WTC11 (cell line): ENCODE results near the gene UBR4. TPM values are rescaled to one million over a fixed set of nuclear protein-coding genes. Genes with fewer than 3 reads are reported as not detected.

Source experiments
- ATAC-seq: fragments of 200-7000 bp; cut with Tn5 transposase; 2 replicates; pipeline ENCODE4 v1.10.0; 2021; ENCODE audit warnings: mild to moderate bottlenecking, moderate library complexity
- CTCF ChIA-PET: fragments of 300-600 bp; sonication (Branson Sonifier 250); formaldehyde crosslinking; loops from one replicate; lab custom pipeline; 2021; ENCODE audit warnings: antibody characterized with exemption; lab: Charles Lee
- POLR2A ChIA-PET: fragments of 350-600 bp; sonication (Branson Sonifier 250); formaldehyde crosslinking; loops from one replicate; lab custom pipeline; 2021; ENCODE audit warnings: antibody characterized with exemption; lab: Charles Lee
- DNase-seq: peaks from one replicate; pipeline ENCODE4 v3.0.0; 2021; ENCODE audit warnings: low spot score
- H3K27ac Mint-ChIP-seq: 2 replicates; pipeline ENCODE4 v1.8.0; 2021; ENCODE audit warnings: mixed read lengths
- H3K27me3 Mint-ChIP-seq: 2 replicates; pipeline ENCODE4 v1.8.0; 2021; ENCODE audit warnings: low read depth, mild to moderate bottlenecking, moderate library complexity, mixed read lengths
- H3K36me3 Mint-ChIP-seq: 2 replicates; pipeline ENCODE4 v1.8.0; 2021; ENCODE audit warnings: mixed read lengths
- H3K4me1 Mint-ChIP-seq: 2 replicates; pipeline ENCODE4 v1.8.0; 2022; ENCODE audit warnings: mixed read lengths
- H3K4me3 Mint-ChIP-seq: 2 replicates; pipeline ENCODE4 v1.8.0; 2021; ENCODE audit warnings: mild to moderate bottlenecking, moderate library complexity, mixed read lengths
- H3K9me3 Mint-ChIP-seq: 2 replicates; pipeline ENCODE4 v1.8.0; 2021; ENCODE audit warnings: mixed read lengths
- CREM ChIP-seq: sonication (generic); formaldehyde crosslinking; IDR thresholded peaks from 2 replicates; pipeline ENCODE4 v1.8.1; 2022; ENCODE audit warnings: mild to moderate bottlenecking, missing genetic modification reagents, moderate library complexity
- ELF4 ChIP-seq: sonication (generic); formaldehyde crosslinking; IDR thresholded peaks from 2 replicates; pipeline ENCODE4 v1.8.1; 2022; ENCODE audit warnings: low read depth, mild to moderate bottlenecking, moderate library complexity, missing genetic modification reagents
- GRHL2 ChIP-seq: fragments of 250-450 bp; sonication (Bioruptor Pico); IDR thresholded peaks from 2 replicates; pipeline ENCODE4 v1.8.0; 2022; ENCODE audit warnings: mild to moderate bottlenecking, moderate library complexity; ENCODE audit not compliant: insufficient replicate concordance, severe bottlenecking
- GTF2I ChIP-seq: fragments of 250-450 bp; sonication (Bioruptor Pico); conservative IDR thresholded peaks from 2 replicates; pipeline ENCODE4 v1.4.0; 2021; ENCODE audit warnings: mild to moderate bottlenecking
- JAZF1 ChIP-seq: fragments of 250-450 bp; sonication (Bioruptor Pico); IDR thresholded peaks from 2 replicates; pipeline ENCODE4 v1.9.0; 2021; ENCODE audit warnings: moderate library complexity, mild to moderate bottlenecking, inconsistent platforms
- NFATC4 ChIP-seq: fragments of 250-450 bp; sonication (Bioruptor Pico); IDR thresholded peaks from 2 replicates; pipeline ENCODE4 v1.9.0; 2021; ENCODE audit warnings: mild to moderate bottlenecking
- NFE2L1 ChIP-seq: sonication (generic); formaldehyde crosslinking; IDR thresholded peaks from 2 replicates; pipeline ENCODE4 v1.8.1; 2023; ENCODE audit warnings: missing genetic modification reagents
- NFYB ChIP-seq: sonication (generic); formaldehyde crosslinking; conservative IDR thresholded peaks from 2 replicates; pipeline ENCODE4 v1.8.0; 2022; ENCODE audit warnings: low read depth, missing genetic modification reagents
- NR2C2 ChIP-seq: sonication (generic); formaldehyde crosslinking; IDR thresholded peaks from 2 replicates; pipeline ENCODE4 v1.8.0; 2022; ENCODE audit warnings: mild to moderate bottlenecking, missing genetic modification reagents
- TCF7 ChIP-seq: sonication (generic); formaldehyde crosslinking; IDR thresholded peaks from 2 replicates; pipeline ENCODE4 v1.8.0; 2022; ENCODE audit warnings: mild to moderate bottlenecking, low read depth, missing genetic modification reagents, moderate library complexity
- total RNA-seq: library from RNA; stranded (reverse); gene quantifications from 3 replicates; pipeline ENCODE4 v1.2.3, GENCODE V29; 2021
- TF ChIP-seq, protein P1 (sequence below): sonication (generic); formaldehyde crosslinking; IDR thresholded peaks from 2 replicates; pipeline ENCODE4 v1.8.1; 2023; ENCODE audit warnings: mild to moderate bottlenecking, missing genetic modification reagents, borderline replicate concordance
- TF ChIP-seq, protein P2 (sequence below): sonication (generic); formaldehyde crosslinking; IDR thresholded peaks from 2 replicates; pipeline ENCODE4 v1.8.1; 2022; ENCODE audit warnings: low read depth, missing genetic modification reagents, borderline replicate concordance
- TF ChIP-seq, protein P3 (sequence below): fragments of 250-450 bp; sonication (Bioruptor Pico); IDR thresholded peaks from 2 replicates; pipeline ENCODE4 v1.8.0; 2021; ENCODE audit warnings: mild to moderate bottlenecking
- TF ChIP-seq, protein P4 (sequence below): sonication (generic); formaldehyde crosslinking; conservative IDR thresholded peaks from 2 replicates; pipeline ENCODE4 v1.8.1; 2022; ENCODE audit warnings: mild to moderate bottlenecking, missing genetic modification reagents

UBR4 gene
- total RNA-seq, 1 experiment from 2014 or later, result 179 TPM

DNA sequence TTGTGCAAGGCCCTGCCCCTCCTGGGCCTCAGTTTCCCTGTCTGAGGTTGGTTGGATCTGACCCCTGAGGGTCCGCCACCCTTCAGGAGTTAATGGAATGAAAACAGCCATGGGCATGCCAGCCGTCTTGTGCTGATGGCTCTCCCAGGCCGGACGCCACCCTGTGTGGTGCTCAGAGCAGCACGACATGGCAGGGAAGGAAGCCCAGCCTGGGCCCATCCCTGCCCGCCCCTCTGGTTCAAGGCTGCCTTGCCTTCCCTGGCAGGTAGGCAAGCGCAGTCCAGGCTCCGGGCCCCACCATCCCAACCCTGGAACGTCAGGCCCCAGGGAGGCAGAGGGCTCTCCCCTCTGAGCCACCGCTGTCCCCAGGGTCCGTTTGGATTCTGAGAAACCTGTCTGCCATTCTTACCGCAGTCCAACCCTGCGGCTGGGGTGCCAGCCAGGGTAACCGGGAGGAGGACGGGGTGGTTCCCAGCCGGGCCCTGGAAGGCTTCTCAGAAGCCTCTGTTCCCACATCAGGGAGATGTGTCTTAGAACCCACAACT is 145.1 kb downstream of the UBR4 start:
- H3K4me1 Mint-ChIP-seq, result no peaks in the 10 kb centered on the region
- H3K27me3 Mint-ChIP-seq, result peaks cover 3% of the 10 kb centered on the region; the same call in 1 of the 2 replicates
- TF ChIP-seq, protein P1, sequence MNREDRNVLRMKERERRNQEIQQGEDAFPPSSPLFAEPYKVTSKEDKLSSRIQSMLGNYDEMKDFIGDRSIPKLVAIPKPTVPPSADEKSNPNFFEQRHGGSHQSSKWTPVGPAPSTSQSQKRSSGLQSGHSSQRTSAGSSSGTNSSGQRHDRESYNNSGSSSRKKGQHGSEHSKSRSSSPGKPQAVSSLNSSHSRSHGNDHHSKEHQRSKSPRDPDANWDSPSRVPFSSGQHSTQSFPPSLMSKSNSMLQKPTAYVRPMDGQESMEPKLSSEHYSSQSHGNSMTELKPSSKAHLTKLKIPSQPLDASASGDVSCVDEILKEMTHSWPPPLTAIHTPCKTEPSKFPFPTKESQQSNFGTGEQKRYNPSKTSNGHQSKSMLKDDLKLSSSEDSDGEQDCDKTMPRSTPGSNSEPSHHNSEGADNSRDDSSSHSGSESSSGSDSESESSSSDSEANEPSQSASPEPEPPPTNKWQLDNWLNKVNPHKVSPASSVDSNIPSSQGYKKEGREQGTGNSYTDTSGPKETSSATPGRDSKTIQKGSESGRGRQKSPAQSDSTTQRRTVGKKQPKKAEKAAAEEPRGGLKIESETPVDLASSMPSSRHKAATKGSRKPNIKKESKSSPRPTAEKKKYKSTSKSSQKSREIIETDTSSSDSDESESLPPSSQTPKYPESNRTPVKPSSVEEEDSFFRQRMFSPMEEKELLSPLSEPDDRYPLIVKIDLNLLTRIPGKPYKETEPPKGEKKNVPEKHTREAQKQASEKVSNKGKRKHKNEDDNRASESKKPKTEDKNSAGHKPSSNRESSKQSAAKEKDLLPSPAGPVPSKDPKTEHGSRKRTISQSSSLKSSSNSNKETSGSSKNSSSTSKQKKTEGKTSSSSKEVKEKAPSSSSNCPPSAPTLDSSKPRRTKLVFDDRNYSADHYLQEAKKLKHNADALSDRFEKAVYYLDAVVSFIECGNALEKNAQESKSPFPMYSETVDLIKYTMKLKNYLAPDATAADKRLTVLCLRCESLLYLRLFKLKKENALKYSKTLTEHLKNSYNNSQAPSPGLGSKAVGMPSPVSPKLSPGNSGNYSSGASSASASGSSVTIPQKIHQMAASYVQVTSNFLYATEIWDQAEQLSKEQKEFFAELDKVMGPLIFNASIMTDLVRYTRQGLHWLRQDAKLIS (CRISPR knock-in tag), result no peak
- TF ChIP-seq, protein P2, sequence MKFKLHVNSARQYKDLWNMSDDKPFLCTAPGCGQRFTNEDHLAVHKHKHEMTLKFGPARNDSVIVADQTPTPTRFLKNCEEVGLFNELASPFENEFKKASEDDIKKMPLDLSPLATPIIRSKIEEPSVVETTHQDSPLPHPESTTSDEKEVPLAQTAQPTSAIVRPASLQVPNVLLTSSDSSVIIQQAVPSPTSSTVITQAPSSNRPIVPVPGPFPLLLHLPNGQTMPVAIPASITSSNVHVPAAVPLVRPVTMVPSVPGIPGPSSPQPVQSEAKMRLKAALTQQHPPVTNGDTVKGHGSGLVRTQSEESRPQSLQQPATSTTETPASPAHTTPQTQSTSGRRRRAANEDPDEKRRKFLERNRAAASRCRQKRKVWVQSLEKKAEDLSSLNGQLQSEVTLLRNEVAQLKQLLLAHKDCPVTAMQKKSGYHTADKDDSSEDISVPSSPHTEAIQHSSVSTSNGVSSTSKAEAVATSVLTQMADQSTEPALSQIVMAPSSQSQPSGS, result no peak
- TF ChIP-seq, all 79 proteins: peak for 0
- peaks cover 18% of the 10 kb centered on the region for H3K9me3 Mint-ChIP-seq
- ATAC-seq, result no peak
- ChIA-PET POLR2A (no interaction called here), CTCF (interaction anchor here (1.2 to 8.8 kb wide), 4 partner anchors 53 to 181 kb away, joined by 5 to 74 read pairs (median 12); no protein-coding TSS in a partner anchor)
- no peak overlapping the region for H3K4me3 Mint-ChIP-seq
- H3K36me3 Mint-ChIP-seq, result peaks cover 5% of the 10 kb centered on the region
- DNase-seq, result no peak
- no peak overlapping the region for H3K27ac Mint-ChIP-seq

- no peak for ATAC-seq
- peaks cover 18% of the 10 kb centered on the region for H3K9me3 Mint-ChIP-seq
- DNase-seq, result no peak
- H3K36me3 Mint-ChIP-seq, result peaks cover 5% of the 10 kb centered on the region
- peaks cover 3% of the 10 kb centered on the region; the same call in 1 of the 2 replicates for H3K27me3 Mint-ChIP-seq
- no peak overlapping the region for H3K4me3 Mint-ChIP-seq
- no peak for TF ChIP-seq NFYB (CRISPR knock-in tag)
- TF ChIP-seq, protein P3, sequence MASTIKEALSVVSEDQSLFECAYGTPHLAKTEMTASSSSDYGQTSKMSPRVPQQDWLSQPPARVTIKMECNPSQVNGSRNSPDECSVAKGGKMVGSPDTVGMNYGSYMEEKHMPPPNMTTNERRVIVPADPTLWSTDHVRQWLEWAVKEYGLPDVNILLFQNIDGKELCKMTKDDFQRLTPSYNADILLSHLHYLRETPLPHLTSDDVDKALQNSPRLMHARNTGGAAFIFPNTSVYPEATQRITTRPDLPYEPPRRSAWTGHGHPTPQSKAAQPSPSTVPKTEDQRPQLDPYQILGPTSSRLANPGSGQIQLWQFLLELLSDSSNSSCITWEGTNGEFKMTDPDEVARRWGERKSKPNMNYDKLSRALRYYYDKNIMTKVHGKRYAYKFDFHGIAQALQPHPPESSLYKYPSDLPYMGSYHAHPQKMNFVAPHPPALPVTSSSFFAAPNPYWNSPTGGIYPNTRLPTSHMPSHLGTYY (CRISPR knock-in tag), result no peak
- TF ChIP-seq NFE2L1 (CRISPR knock-in tag), result no peak
- no peak for TF ChIP-seq NFATC4
- TF ChIP-seq CREM, result no peak
- TF ChIP-seq, protein P2, result no peak
- TF ChIP-seq ELF4 (CRISPR knock-in tag), result no peak
- no peak for TF ChIP-seq GRHL2 (CRISPR knock-in tag)
- TF ChIP-seq JAZF1 (CRISPR knock-in tag), result no peak
- TF ChIP-seq, protein P4, sequence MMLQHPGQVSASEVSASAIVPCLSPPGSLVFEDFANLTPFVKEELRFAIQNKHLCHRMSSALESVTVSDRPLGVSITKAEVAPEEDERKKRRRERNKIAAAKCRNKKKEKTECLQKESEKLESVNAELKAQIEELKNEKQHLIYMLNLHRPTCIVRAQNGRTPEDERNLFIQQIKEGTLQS (CRISPR knock-in tag), result no peak
- TF ChIP-seq GTF2I (CRISPR knock-in tag), result no peak
- TF ChIP-seq TCF7 (CRISPR knock-in tag), result no peak
- no peak for TF ChIP-seq NR2C2
- POLR2A ChIA-PET, result no interaction called here
- no peak overlapping the region for H3K27ac Mint-ChIP-seq
- CTCF ChIA-PET, result interaction anchor here (1.6 to 2.3 kb wide), 3 partner anchors 150 to 179 kb away, joined by 5 to 8 read pairs (median 8); no protein-coding TSS in a partner anchor
- H3K4me1 Mint-ChIP-seq, result no peaks in the 10 kb centered on the region
These were observed 146.9 kb downstream of the UBR4 start for GRCh38 chr1:19063122-19063521.
